ENCODE data around the gene PDE4B. TPM values are rescaled to one million over a fixed set of nuclear protein-coding genes. Genes with fewer than 3 reads are reported as not detected.

PDE4B gene
- total and polyA plus RNA-seq, 9 of the 15 experiments (the other 6 are each of a cell fraction or from before 2014, with no cell fraction given) = 0.09 TPM; not detected in 8

DNA sequence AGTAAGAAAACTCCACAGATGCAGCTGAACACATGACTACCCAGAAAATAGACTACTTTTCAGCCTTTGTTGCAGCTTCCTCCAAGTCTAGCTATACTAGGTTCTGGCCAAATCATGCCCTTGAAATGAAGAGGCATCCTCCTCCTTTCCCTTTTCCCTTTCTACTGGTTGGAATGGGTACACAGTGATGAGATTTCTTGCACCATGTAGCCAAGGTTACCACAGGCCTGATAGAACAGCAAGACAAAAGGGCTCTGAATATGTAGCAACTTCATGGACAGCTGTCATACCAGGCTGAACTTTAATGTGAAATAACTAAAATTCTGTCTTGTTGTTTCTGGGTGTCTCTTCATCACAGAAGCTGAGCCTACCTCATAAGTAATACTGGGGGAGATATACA is 146.5 kb downstream of the PDE4B start (continued):
- TF ChIP-seq NR2C1 (IDR thresholded peaks at IDR 0.05) = no peak
- TF ChIP-seq NR2C1 (tag; IDR thresholded peaks at IDR 0.05) = no peak
- TF ChIP-seq LCOR (CRISPR knock-in tag; IDR thresholded peaks at IDR 0.05) = no peak
- TF ChIP-seq PRMT5 (CRISPR knock-in tag; IDR thresholded peaks at IDR 0.05) = no peak

DNA sequence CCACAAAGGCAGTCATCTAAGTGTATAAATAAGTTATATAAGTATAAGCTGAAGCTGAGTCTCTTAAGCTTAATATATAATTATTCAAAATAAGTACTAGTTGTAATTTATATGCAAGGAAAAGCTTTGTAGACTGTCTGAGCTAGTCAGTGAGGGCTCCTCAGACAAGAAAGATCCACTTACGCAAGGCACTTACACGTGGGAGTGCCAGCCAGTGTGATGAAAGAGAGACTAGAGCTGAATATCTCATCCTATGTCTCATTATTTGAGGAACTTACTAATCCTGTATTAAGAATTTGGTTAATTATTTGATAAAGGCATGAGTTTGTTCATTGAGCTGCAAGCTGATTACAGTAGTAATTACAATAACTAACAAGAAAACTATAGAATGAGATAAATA is 146.9 kb downstream of the PDE4B start:
- TF ChIP-seq ZC3H4 (CRISPR knock-in tag; IDR thresholded peaks at IDR 0.05; ENCODE audit: borderline replicate concordance) (no peak), FOXK2 (conservative IDR thresholded peaks at IDR 0.05 in 1 of 2, IDR thresholded peaks at IDR 0.05 in 1 of 2; ENCODE audit: low read depth in 2 of 2) (no peak), NCOA1 (IDR thresholded peaks at IDR 0.05; ENCODE audit: low read depth) (no peak), SMARCA4 (IDR thresholded peaks at IDR 0.05) (no peak), ZFP1 (CRISPR knock-in tag; IDR thresholded peaks at IDR 0.05) (no peak), HINFP (tag; conservative IDR thresholded peaks at IDR 0.05; ENCODE audit: low read depth) (no peak), ILK (tag; IDR thresholded peaks at IDR 0.05; ENCODE audit: borderline replicate concordance, low read depth) (no peak), EHMT2 (IDR thresholded peaks at IDR 0.05) (no peak), ZKSCAN8 (CRISPR knock-in tag; IDR thresholded peaks at IDR 0.05) (no peak), PHF8 (IDR thresholded peaks at IDR 0.05; ENCODE audit: borderline replicate concordance, low read length) (no peak)
- TF ChIP-seq, protein P1, sequence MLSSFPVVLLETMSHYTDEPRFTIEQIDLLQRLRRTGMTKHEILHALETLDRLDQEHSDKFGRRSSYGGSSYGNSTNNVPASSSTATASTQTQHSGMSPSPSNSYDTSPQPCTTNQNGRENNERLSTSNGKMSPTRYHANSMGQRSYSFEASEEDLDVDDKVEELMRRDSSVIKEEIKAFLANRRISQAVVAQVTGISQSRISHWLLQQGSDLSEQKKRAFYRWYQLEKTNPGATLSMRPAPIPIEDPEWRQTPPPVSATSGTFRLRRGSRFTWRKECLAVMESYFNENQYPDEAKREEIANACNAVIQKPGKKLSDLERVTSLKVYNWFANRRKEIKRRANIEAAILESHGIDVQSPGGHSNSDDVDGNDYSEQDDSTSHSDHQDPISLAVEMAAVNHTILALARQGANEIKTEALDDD (IDR thresholded peaks at IDR 0.05) = no peak
- TF ChIP-seq, protein P2, sequence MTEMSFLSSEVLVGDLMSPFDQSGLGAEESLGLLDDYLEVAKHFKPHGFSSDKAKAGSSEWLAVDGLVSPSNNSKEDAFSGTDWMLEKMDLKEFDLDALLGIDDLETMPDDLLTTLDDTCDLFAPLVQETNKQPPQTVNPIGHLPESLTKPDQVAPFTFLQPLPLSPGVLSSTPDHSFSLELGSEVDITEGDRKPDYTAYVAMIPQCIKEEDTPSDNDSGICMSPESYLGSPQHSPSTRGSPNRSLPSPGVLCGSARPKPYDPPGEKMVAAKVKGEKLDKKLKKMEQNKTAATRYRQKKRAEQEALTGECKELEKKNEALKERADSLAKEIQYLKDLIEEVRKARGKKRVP (CRISPR knock-in tag; IDR thresholded peaks at IDR 0.05) = no peak
- no peak overlapping the region for H3K4me2 ChIP-seq (ENCODE audit: insufficient read depth, low read length)
- no peak overlapping the region for H3K27ac ChIP-seq (ENCODE audit: extremely low read depth, low read depth, low read length)
- 0% methylated on average over 2 of the region's 2 CpGs for WGBS (ENCODE audit: insufficient coverage, low coverage, missing lambda C conversion rate)
- no peaks in the 10 kb centered on the region for H3K79me2 ChIP-seq (ENCODE audit: control insufficient read depth, insufficient read depth, low read length)
- no peaks in the 10 kb centered on the region for H3K27me3 ChIP-seq (ENCODE audit: control insufficient read depth in 2 of 2, insufficient read depth in 2 of 2, low read length in 2 of 2)
- FAIRE-seq (no peak), ATAC-seq (no peak), DNase-seq (ENCODE audit: extremely low read depth in 1 of 4, low spot score in 3 of 4) (no peak)
- CTCF ChIA-PET (ENCODE audit: low intra/inter-chr PET ratio) = no interaction called here
- no peaks in the 10 kb centered on the region for H3K9me3 ChIP-seq (replicated peaks; ENCODE audit: control insufficient read depth, insufficient read depth, low read depth, low read length)
- in situ Hi-C loops (cut with MboI) (loop anchor here (25.0 kb wide), 2 partner anchors 727 to 852 kb away; no protein-coding TSS in a partner anchor), intact Hi-C loops (cut with micrococcal nuclease) (no loop called here)
- POLR2A ChIA-PET = no interaction called here
- H3K9me1 ChIP-seq (ENCODE audit: control insufficient read depth, insufficient read depth, low read length) = no peaks in the 10 kb centered on the region
- H3K9ac ChIP-seq (ENCODE audit: insufficient read depth in 1 of 2, low read depth in 2 of 2, low read length in 2 of 2) = no peak overlapping the region
- H3K4me1 ChIP-seq (replicated peaks in 1 of 2; ENCODE audit: control insufficient read depth in 2 of 2, insufficient read depth in 2 of 2, low read length in 2 of 2) = no peaks in the 10 kb centered on the region
- H3K36me3 ChIP-seq (ENCODE audit: control insufficient read depth, insufficient read depth, low read length) = no peaks in the 10 kb centered on the region
- no peak overlapping the region for H3K4me3 ChIP-seq
- H2AFZ ChIP-seq (ENCODE audit: low read depth, low read length) = no peak overlapping the region
- no peaks in the 10 kb centered on the region for H4K20me1 ChIP-seq (replicated peaks; ENCODE audit: control insufficient read depth, insufficient read depth, low read length)
- BruUV-seq (replicated peaks) = no TSS peak
